MCF 10A (cell line): ENCODE measurements around the gene TRPM1. TPM values are rescaled to one million over a fixed set of nuclear protein-coding genes. Genes with fewer than 3 reads are reported as not detected.
A peak's percentile ranks its signal among the peaks of the same experiment; 100 is the strongest.

ENCODE experiments used
- BruUV-seq: library from RNA; stranded (reverse); fragments of 400-500 nt; replicated peaks from 2 replicates; lab custom pipeline; 2021; lab: Mats Ljungman, UMichigan
- CTCF ChIA-PET: fragments of 300-600 bp; sonication (Branson Sonifier 250); formaldehyde crosslinking; extraction: SDS; loops from one replicate; lab custom pipeline; 2021; ENCODE audit warnings: antibody characterized with exemption, inconsistent platforms; lab: Yijun Ruan, JAX
- POLR2A ChIA-PET: fragments of 300-600, 350-650 bp; sonication (Branson Sonifier 250); formaldehyde crosslinking; extraction: SDS; loops from one replicate; lab custom pipeline; 2020; ENCODE audit warnings: antibody characterized with exemption, inconsistent platforms; lab: Yijun Ruan, JAX
- DNase-seq: peaks from one replicate; pipeline ENCODE4 v3.0.0-alpha.2; 2018; ENCODE audit not compliant: unreplicated experiment
- H3K27ac Mint-ChIP-seq: one replicate; pipeline ENCODE4 v1.8.0; 2022; ENCODE audit warnings: mild to moderate bottlenecking, low read depth, mixed read lengths; ENCODE audit not compliant: unreplicated experiment
- H3K27me3 Mint-ChIP-seq: one replicate; pipeline ENCODE4 v1.8.0; 2022; ENCODE audit warnings: mixed read lengths; ENCODE audit not compliant: insufficient read depth, unreplicated experiment
- H3K36me3 Mint-ChIP-seq: one replicate; pipeline ENCODE4 v1.8.0; 2022; ENCODE audit warnings: mild to moderate bottlenecking, moderate library complexity, mixed read lengths; ENCODE audit not compliant: insufficient read depth, unreplicated experiment
- H3K4me1 Mint-ChIP-seq: one replicate; pipeline ENCODE4 v1.8.0; 2022; ENCODE audit warnings: mixed read lengths; ENCODE audit not compliant: insufficient read depth, unreplicated experiment
- H3K4me3 Mint-ChIP-seq: one replicate; pipeline ENCODE4 v1.8.0; 2022; ENCODE audit warnings: mild to moderate bottlenecking, moderate library complexity, mixed read lengths; ENCODE audit not compliant: unreplicated experiment
- H3K9me3 Mint-ChIP-seq: one replicate; pipeline ENCODE4 v1.8.0; 2022; ENCODE audit warnings: mixed read lengths; ENCODE audit not compliant: unreplicated experiment
- intact Hi-C: fragments of 100-400 bp; cut with micrococcal nuclease; formaldehyde crosslinking; loops from 2 replicates; pipeline ENCODE4 v1.14.1; 2022
- total RNA-seq: library from RNA; stranded (reverse); gene quantifications from 2 replicates; pipeline ENCODE4 v1.2.3, GENCODE V29; 2022
- TF ChIP-seq, protein P1 (sequence below): fragments of 200-600 bp; IDR thresholded peaks from one replicate; pipeline ENCODE4 v1.8.0; 2022; ENCODE audit warnings: antibody characterized with exemption, mild to moderate bottlenecking; ENCODE audit not compliant: unreplicated experiment

Gene TRPM1
- total RNA-seq, 1 experiment from 2014 or later, result not detected

DNA sequence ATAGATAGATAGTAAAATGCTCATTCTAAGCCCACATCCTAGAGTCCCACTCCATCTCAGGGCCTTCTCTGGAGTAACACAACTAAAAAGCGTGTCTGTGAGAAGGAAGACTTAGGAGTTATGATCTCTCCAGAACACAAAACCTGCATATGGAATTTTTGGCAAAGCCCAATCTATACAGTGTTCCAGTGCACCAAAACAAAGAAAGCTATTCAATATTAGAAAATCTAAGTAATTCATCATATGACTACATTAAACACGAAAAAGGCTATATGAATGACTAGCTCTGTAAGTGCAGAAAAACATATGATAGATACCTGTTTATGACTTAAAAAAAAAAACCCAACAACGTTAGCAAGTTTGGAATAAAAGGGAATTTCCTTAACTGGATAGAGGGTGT, 137.8 kb downstream of the TRPM1 start:
- ChIA-PET CTCF (interaction anchor here (0.5 to 3.9 kb wide), 7 partner anchors 10 to 184 kb away, joined by 3 to 37 read pairs (median 6); no protein-coding TSS in a partner anchor), POLR2A (interaction anchor here (1.0 to 4.8 kb wide), 2 partner anchors 11 to 28 kb away, joined by 3 to 30 read pairs; partner anchors contain the start of gene MTMR10)
- no TSS peak for BruUV-seq

DNA sequence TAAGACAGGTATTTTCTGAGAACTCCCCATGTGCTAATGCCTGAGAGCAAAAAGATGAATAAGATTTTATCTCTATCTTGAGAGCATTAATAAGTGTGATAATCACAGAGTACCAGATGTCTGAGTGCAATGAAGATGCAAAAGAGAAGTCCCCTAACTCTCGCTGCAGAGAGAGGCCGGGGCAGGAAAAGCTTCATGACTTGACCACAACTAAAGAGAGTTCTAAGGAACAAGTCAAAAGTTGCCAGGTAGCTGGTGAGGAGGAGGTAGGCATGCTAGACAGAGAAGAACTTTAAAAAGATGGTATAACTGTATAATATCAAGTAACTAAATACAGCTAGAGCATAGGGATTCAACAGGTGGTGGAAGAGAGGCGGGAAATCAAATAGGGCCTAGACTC, 138.9 kb downstream of the TRPM1 start:
- Mint-ChIP-seq H3K36me3 (peaks cover 36% of the 10 kb centered on the region), H3K27me3 (no peaks in the 10 kb centered on the region), H3K9me3 (no peaks in the 10 kb centered on the region), H3K4me3 (no peak overlapping the region), H3K27ac (peak overlapping the region; percentile 61), H3K4me1 (peaks cover 15% of the 10 kb centered on the region)
- DNase-seq, result no peak
- intact Hi-C loops, result no loop called here
- TF ChIP-seq, protein P1, sequence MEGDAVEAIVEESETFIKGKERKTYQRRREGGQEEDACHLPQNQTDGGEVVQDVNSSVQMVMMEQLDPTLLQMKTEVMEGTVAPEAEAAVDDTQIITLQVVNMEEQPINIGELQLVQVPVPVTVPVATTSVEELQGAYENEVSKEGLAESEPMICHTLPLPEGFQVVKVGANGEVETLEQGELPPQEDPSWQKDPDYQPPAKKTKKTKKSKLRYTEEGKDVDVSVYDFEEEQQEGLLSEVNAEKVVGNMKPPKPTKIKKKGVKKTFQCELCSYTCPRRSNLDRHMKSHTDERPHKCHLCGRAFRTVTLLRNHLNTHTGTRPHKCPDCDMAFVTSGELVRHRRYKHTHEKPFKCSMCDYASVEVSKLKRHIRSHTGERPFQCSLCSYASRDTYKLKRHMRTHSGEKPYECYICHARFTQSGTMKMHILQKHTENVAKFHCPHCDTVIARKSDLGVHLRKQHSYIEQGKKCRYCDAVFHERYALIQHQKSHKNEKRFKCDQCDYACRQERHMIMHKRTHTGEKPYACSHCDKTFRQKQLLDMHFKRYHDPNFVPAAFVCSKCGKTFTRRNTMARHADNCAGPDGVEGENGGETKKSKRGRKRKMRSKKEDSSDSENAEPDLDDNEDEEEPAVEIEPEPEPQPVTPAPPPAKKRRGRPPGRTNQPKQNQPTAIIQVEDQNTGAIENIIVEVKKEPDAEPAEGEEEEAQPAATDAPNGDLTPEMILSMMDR, result no peak
- BruUV-seq, result no TSS peak
- CTCF ChIA-PET, result interaction anchor here (0.6 to 3.9 kb wide), 9 partner anchors 9 to 166 kb away, joined by 3 to 37 read pairs (median 4); no protein-coding TSS in a partner anchor
- POLR2A ChIA-PET, result interaction anchor here (0.7 to 4.8 kb wide), 11 partner anchors 9 to 527 kb away, joined by 3 to 30 read pairs (median 4); partner anchors contain the start of genes FAN1 and MTMR10

More for the DNA sequence above, 137.8 kb downstream of the TRPM1 start:
- peaks cover 15% of the 10 kb centered on the region for H3K4me1 Mint-ChIP-seq
- H3K36me3 Mint-ChIP-seq, result peaks cover 36% of the 10 kb centered on the region
- DNase-seq, result no peak
- H3K4me3 Mint-ChIP-seq, result no peak overlapping the region
- H3K9me3 Mint-ChIP-seq, result no peaks in the 10 kb centered on the region
- H3K27ac Mint-ChIP-seq, result peak overlapping the region; percentile 36
- intact Hi-C loops, result no loop called here
- H3K27me3 Mint-ChIP-seq, result no peaks in the 10 kb centered on the region
- TF ChIP-seq, protein P1, result no peak

DNA sequence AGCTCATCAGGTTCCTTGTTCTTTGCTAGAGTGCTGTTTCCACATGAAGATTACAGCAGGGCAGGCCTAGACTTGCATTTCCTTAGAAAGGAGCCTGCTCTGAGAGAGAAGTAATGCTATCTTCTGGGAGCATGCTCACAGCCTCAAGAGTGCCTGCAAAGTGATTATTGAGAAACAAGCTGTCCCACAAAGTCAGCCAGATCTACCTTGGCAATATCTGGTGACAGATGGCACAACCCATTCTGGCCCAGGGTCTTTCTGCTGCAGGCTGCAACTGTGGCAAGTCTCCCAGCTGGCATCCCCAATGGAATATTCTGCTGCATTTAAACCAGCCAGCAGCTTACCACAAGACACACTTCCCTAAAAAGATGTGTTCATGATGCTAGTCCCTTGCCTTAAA, 139.4 kb downstream of the TRPM1 start:
- Mint-ChIP-seq H3K4me1 (peaks cover 15% of the 10 kb centered on the region), H3K4me3 (peak overlapping the region; percentile 13), H3K27me3 (no peaks in the 10 kb centered on the region), H3K27ac (peak overlapping the region; percentile 61), H3K36me3 (peaks cover 40% of the 10 kb centered on the region), H3K9me3 (no peaks in the 10 kb centered on the region)
- POLR2A ChIA-PET, result interaction anchor here (0.7 to 4.8 kb wide), 13 partner anchors 8 to 528 kb away, joined by 3 to 30 read pairs (median 4); partner anchors contain the start of genes FAN1 and MTMR10
- CTCF ChIA-PET, result interaction anchor here (0.6 to 3.9 kb wide), 8 partner anchors 8 to 167 kb away, joined by 3 to 37 read pairs (median 4); no protein-coding TSS in a partner anchor
- DNase-seq, result peak; percentile 64
- BruUV-seq, result no TSS peak
- intact Hi-C loops, result no loop called here
- TF ChIP-seq, protein P1, result no peak

DNA sequence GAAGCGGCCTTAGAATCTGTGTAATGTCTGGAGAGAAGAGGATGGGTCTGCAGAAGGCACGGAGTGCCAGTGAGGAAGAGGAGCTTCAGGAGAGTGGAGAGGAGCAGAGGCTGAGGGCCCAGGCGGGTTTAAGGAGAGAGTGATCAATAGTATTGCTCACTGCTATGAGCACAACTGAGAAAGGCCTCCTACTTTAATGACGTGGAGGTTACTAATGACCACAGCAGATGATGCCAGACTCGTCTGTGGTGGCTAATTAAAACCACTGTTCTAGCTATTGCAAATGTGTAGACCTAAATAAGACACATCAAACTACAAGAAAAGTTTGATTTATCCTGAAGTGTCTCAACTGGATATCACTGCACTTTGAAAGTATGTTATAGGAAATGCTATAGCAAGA, 143.3 kb downstream of the TRPM1 start:
- intact Hi-C loops, result no loop called here
- ChIA-PET POLR2A (no interaction called here), CTCF (no interaction called here)
- DNase-seq, result no peak
- H3K9me3 Mint-ChIP-seq, result no peaks in the 10 kb centered on the region
- peaks cover 27% of the 10 kb centered on the region for H3K4me1 Mint-ChIP-seq
- H3K27me3 Mint-ChIP-seq, result no peaks in the 10 kb centered on the region
- H3K27ac Mint-ChIP-seq, result no peak overlapping the region
- TF ChIP-seq, protein P1, result no peak
- no TSS peak for BruUV-seq
- H3K4me3 Mint-ChIP-seq, result no peak overlapping the region
- H3K36me3 Mint-ChIP-seq, result peaks cover 56% of the 10 kb centered on the region
